Measurements from ENCODE around the gene BTF3.

DNA sequence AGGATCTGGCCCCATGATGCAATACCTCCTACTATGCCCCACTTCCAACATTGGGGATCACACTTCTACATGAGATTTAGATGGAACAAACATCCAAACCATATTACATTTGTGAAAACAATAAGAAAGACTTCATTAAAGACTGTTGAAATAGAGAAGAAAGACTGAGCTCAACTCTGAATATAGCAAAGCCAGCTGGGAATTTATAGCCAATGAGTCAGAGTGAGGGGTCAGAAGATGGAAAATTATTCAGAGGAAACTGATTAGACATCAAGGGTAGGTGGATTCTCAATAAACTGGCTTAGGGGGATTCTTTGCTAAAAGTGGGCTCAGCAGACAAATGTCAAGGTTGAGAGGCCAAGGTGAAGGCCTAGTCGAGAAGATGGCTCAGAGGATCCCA lies 25.6 kb downstream of the BTF3 start:
- no peak for TF ChIP-seq TCF12 (IDR thresholded peaks at IDR 0.05; ENCODE audit: low read depth)
- no peak for TF ChIP-seq YY1 (IDR thresholded peaks at IDR 0.05; ENCODE audit: low read depth)
- TF ChIP-seq ZBTB7A (IDR thresholded peaks at IDR 0.05; ENCODE audit: low read depth) = no peak
- no peak for TF ChIP-seq RAD21 (IDR thresholded peaks at IDR 0.05; ENCODE audit: low read depth)
- TF ChIP-seq, protein P1, sequence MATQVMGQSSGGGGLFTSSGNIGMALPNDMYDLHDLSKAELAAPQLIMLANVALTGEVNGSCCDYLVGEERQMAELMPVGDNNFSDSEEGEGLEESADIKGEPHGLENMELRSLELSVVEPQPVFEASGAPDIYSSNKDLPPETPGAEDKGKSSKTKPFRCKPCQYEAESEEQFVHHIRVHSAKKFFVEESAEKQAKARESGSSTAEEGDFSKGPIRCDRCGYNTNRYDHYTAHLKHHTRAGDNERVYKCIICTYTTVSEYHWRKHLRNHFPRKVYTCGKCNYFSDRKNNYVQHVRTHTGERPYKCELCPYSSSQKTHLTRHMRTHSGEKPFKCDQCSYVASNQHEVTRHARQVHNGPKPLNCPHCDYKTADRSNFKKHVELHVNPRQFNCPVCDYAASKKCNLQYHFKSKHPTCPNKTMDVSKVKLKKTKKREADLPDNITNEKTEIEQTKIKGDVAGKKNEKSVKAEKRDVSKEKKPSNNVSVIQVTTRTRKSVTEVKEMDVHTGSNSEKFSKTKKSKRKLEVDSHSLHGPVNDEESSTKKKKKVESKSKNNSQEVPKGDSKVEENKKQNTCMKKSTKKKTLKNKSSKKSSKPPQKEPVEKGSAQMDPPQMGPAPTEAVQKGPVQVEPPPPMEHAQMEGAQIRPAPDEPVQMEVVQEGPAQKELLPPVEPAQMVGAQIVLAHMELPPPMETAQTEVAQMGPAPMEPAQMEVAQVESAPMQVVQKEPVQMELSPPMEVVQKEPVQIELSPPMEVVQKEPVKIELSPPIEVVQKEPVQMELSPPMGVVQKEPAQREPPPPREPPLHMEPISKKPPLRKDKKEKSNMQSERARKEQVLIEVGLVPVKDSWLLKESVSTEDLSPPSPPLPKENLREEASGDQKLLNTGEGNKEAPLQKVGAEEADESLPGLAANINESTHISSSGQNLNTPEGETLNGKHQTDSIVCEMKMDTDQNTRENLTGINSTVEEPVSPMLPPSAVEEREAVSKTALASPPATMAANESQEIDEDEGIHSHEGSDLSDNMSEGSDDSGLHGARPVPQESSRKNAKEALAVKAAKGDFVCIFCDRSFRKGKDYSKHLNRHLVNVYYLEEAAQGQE (IDR thresholded peaks at IDR 0.05; ENCODE audit: low read depth) = no peak
- TF ChIP-seq TAF1 (IDR thresholded peaks at IDR 0.05; ENCODE audit: low read depth) = no peak
- TF ChIP-seq FOXM1 (IDR thresholded peaks at IDR 0.05; ENCODE audit: borderline replicate concordance, low read depth) = no peak
- TF ChIP-seq, protein P2, sequence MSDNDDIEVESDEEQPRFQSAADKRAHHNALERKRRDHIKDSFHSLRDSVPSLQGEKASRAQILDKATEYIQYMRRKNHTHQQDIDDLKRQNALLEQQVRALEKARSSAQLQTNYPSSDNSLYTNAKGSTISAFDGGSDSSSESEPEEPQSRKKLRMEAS (IDR thresholded peaks at IDR 0.05) = no peak
- TF ChIP-seq EP300 (IDR thresholded peaks at IDR 0.05; ENCODE audit: borderline replicate concordance) = no peak
- no peak for TF ChIP-seq NFIC (IDR thresholded peaks at IDR 0.05)
- TF ChIP-seq CREB1 (IDR thresholded peaks at IDR 0.05; ENCODE audit: low read depth) = no peak
- TF ChIP-seq, protein P3, sequence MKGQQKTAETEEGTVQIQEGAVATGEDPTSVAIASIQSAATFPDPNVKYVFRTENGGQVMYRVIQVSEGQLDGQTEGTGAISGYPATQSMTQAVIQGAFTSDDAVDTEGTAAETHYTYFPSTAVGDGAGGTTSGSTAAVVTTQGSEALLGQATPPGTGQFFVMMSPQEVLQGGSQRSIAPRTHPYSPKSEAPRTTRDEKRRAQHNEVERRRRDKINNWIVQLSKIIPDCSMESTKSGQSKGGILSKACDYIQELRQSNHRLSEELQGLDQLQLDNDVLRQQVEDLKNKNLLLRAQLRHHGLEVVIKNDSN (IDR thresholded peaks at IDR 0.05) = no peak

Data from Ishikawa (cell line).